ENCODE results near the gene CENPA.
"Not testable (repeated sequence)": the region's sequence is repeated elsewhere in the genome, so short reads cannot be mapped to it uniquely, and the experiment has no call there.

Gene CENPA

DNA sequence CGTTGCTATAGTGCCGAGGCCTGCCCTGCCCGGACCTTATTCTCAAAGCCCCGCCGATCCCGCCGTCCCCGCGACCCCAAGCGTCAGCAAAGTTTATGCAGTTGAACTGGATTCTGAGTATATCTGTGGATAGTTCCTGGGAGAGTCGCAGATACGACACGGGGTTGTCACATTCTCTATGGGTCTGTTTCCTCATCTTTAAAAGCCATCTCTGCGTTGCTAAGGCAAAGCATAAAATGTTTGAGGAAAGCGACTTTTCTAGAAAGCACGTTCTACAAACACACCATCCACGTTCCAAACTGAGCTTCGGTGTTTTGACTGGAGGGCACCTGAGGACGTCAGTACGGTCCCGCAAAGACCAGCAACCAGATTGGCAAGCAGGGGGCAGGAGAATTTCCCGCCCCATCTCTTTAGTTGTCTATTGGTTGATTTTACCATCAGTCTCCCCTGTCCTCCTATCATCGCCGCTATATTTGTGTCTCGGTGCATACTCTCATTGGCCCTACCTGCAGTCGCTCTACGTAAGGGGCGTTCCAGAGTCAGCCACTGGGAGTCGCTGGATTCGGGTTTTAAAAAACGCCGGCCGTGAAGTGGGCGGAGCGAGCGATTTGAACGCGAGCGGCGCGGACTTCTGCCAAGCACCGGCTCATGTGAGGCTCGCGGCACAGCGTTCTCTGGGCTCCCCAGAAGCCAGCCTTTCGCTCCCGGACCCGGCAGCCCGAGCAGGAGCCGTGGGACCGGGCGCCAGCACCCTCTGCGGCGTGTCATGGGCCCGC is at the start of gene CENPA:
Gene CENPA (plus strand): TSS at position 626 of the 776 bp plus-strand sequence. CDS start 141 bp downstream, at position 767.
- DNase-seq, result peak; percentile 98

DNA sequence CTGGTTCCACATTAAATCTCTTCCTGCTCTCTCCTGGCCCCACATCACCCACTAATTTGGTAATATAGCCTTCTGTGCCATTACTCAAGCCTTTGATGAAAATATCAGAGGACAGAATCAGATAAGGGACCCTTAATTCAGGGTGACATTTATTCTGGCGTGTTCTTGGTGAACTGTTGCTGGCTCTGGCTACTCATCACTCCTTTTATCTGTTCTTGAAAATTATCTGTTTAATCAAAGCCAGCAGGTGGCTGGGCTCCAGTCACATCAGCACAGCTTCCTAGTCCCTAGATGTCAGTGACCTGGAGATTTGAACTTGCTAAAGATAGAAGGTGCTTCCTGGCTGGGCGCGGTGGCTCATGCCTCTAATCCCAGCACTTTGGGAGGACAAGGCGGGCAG is 48.6 kb upstream of the CENPA start:
- DNase-seq, result no peak

DNA sequence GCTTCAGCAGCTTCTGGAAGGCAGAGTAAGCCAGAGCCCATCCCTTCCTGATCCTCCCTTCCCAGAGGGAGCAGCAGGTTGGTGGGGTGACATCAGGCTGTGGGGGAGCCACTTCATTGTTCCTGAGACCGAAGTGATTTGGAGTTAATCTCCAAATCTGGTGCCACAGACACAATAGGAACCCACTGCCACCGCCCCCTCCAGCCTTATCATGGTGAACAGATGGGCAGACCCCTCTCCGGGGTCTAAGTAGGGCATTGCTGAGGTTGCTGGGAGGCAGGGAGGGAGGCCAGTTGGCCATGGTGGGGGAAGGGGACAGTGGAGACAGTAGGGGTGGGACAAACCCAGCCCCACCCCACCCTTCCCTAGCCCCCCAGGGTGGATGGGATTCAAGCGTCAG is 47.4 kb upstream of the CENPA start:
- DNase-seq, result no peak

DNA sequence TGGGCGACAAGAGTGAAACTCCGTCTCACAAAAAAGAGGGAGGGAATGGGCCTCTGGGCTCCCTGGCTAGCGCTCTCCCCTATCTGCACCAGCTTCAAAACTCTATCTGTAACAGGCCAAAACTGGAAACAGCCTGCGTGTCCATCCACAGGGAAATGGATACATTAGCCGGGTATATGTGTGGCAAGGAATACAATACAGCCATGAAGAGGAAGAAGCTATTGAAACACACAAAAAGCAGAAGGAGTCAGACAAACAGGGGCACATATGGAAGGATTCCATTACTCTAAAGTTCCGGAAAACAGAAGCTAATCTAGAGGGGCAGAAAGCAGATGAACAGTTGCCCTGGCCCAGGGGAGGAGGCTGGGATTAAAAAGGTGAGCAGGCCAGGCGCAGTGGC is 46.3 kb upstream of the CENPA start:
- no peak for DNase-seq

DNA sequence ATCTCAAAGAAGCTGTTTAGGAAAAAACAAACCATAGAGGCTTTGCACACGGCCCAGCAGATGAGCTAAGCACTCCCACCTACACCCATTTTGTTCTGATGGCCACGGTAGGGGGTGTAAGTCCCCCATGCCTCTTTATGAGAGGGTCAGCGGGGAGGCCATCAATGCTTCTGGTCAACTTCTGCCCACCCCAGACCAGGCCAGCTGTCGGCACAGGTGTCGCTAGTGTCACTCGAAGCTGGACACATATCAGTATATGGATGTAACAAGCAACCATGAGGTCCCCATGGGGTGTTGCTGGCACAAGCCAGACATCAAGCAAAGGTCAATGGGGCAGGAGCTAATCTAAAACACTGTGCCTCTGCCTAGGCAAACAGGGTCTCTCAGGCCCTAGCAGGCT is 45.5 kb upstream of the CENPA start:
- DNase-seq, result no peak

DNA sequence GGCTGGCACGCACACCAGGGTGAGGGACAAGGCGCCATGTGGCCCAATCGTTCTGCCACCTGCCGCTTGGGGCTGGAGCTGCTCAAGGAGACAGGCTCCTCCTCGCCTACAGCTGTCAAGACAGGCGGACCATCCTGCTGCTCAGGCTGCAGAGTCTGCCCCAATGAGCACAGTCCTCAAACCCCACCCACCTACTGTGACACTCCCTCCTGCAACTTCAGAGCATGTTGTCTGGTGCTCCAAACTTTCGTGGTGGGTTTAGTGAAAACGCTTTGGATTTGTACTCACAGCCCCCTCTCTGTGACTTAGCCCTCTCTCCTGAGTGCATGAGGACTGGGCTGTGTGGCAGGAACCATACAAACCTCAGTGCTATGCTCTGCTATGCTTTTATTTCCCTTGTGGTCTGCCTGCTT is 45.0 kb upstream of the CENPA start:
- DNase-seq, result no peak

DNA sequence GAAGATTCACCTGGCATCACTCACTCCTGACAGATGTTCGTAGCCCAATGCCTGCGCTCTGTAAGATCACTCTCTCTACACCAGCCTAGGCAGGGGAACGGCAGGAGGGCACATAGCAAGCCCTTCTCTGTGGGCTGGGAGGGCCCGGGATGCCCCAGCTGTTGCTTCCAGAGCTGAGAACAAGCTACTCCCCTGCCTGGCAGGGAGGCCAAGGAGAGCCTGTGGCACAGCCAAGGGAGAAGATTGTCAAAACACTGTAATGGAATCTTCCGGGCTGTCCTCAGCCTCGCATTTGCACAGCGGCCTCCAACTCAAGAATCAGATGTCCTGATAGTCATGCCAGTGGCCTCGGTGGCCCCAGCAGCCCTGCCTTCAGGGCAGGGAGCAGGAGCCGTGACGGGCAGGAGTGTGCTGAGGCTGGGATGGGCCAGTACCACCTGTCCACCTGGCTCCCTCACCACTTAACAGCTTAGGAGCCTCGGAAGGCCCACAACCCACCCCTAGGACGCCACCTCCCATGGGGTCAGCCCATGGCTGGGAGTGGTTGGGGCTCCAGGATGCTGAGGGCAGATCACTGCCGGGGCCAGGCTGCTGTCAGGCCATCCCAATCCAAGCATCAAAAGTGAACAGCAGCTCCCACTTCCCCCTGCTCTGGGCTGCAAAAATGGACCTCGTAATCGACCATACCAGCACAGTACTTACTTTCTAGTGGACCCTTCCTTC is 43.6 kb upstream of the CENPA start:
- DNase-seq, result no peak

DNA sequence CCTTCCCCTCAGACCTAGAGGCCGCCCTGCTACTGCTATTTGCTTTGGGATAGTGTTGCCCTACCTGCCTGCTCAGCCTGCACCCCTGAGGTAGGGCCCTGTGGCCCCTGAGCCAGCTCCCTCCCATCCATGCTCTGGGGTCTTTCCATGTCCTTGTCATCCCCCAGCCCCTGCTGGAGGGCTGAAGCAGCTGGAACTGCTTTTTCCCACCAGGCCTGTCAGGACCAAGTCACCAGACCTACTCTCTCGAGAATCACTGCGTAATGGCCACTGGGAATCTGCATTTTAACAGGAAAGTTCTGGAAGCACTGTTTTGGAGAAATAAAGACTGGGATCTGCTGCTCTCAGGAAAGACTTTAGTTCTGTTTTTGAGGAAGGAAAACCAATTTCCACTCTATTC is 42.0 kb upstream of the CENPA start:
- DNase-seq, result no peak

DNA sequence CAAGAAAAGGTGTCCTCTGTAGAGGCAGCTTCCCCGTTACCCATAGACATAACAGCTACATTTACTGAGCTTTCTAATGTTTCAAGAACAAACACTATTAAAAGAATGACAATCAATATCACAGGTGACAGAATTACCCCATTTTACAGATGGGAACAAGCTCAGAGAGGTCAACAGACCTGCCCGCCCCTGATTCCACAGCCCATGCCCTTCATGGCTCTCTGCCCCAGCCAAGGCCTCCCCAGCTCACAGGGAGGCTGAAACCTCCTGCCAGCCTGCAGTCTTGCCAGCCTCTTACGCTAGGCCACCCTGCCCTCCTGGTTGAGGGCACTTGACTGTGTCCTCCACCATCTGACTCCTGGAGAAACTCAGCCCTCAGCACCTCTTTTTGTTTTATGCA is 40.9 kb upstream of the CENPA start:
- DNase-seq, result no peak

DNA sequence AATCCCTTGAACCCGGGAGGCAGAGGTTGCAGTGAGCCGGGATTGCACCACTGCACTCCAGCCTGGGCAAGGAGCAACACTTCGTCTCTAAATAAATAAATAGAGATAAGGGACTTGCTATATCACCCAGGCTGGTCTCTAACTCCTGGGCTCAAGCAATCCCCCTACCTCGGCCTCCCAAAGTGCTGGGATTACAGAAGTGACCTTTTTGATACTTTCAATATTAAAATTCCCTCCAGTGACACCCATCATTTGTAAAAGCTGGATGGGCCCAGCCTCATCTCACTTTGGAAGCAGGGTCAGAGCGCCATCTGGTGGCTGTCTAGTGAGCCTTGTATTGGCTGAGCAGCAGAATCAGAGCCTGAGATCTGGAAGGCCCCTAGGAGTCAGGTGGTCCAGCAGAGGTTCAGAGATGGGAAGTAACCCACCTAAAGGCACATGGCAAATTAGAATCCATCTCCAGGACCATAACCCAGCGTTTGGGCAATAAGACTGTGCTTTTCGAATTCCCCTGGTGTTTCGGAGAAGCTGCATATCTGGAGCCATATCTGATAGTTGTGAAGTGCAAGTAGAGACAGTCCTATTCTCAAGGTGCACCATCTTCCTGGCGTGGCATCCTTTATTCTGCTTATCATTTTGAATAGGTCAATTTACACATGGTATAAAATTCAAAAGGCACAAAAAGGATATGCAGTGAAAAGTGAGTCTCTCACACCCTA is 40.1 kb upstream of the CENPA start:
- DNase-seq, result peak; percentile 58

DNA sequence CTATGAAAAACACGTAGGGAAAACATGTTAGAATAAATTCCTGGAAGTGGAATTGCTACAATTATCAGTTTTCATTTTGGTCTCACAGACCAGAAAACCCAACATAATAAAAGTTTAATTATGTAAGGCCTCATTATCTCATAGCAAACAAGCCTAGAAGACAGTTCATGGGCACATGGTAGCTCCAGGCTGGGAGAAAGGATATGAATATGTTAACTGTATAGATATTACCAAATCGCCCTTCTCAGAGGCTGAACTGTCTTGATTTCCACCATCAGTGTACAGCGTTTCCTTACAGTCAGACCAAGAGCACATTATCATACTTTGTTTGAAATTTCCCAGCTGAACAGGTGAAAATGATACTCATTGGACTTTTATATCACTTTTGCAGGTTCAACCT is 38.9 kb upstream of the CENPA start:
- DNase-seq, result no peak

DNA sequence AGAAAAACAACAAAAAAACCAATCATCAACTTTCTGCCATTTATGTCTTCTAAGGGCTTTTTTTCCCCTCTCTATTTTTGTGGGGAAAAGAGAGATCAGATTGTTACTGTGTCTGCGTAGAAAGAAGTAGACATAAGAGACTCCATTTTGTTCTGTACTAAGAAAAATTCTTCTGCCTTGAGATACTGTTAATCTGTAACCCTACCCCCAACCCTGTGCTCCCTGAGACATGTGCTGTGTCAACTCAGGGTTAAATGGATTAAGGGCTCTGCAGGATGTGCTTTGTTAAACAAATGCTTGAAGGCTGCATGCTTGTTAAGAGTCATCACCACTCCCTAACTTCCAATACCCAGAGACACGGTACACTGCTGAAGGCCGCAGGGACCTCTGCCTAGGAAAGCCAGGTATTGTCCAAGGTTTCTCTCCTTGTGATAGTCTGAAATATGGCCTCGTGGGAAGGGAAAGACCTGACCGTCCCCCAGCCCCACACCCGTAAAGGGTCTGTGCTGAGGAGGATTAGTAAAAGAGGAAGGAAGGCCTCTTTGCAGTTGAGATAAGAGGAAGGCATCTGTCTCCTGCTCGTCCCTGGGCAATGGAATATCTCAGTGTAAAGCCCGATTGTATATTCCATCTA is 36.0 kb upstream of the CENPA start:
- DNase-seq, result not testable (repeated sequence)

DNA sequence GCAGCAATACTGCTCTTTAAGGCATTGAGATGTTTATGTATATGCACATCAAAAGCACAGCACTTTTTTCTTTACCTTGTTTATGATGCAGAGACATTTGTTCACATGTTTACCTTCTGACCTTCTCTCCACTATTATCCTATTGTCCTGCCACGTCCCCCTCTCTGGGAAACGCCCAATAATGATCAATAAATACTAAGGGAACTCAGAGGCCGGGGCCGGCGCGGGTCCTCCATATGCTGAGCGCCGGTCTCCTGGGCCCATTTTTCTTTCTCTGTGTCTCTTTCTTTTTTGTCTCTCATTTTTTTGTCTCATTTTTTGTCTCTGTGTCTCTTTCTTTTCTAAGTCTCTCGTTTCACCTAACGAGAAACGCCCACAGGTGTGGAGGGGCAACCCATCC is 35.4 kb upstream of the CENPA start:
- not testable (repeated sequence) for DNase-seq

DNA sequence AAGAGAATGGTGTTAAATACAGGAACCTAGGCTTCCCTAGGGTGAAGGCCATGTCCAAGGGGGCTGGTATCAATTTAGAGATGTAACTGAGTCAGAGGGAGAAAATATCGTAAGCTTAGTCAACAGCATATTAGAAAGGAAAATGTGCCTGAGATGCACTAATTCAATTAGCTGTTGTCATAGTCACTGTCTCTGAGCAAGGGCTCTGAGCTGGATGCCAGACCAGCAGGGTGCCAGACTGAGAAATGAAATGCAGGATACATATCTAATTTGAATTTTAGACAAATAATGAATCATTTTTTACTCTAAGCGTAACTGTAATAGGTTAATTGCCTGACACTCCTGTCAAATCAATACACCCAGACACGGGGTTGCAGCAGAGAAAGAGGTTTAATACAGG is 33.2 kb upstream of the CENPA start:
- DNase-seq, result no peak

DNA sequence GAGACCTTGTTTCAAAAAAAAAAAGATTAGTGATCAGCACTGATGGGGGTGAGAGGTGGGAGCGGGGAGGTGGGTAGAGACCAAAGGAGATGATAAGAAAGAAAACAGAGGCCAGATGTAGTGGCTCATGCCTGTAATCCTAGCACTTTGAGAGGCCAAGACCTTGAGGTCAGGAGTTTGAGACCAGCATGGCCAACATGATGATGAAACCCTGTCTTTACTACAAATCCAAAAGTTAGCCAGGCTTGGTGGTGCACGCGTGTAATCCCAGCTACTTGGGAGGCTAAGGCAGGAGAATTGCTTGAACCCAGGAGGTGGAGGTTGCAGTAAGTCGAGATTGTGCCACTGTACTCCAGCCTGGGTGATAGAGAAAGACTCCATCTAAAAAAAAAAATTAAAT is 31.3 kb upstream of the CENPA start:
- no peak for DNase-seq

DNA sequence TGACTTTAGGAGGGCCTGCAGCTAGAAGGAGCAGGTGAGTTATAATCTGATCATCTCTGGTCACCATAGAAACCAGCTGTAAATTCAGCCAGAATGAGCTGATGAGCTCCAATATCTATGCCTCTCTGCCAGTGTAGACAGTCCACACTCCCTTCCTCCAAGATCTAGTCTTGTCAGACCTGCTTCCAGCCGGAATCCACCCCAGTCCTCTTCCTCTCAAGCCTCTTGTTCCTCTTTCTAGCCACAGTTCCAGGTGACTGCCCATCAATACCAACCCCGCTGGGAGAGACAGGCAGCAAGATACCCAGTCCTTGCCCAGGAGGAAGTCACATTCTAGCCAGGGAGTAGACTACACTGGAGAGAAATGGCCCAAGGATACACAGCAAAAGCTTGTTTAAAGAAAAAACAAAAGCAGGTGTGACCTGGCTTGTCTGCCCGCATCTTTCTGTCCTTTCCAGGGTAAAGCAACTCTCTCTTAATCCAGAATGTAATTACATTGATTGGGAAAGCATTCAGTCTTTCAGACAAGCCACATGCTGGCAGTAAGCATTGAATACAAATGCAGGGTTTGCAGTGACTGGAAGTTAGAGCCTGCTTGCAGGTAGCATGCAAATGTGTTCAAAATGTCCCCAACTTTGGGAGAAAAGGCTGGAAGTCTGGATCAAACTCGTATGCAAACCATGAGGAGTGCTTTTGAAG is 30.7 kb upstream of the CENPA start:
- DNase-seq, result no peak

DNA sequence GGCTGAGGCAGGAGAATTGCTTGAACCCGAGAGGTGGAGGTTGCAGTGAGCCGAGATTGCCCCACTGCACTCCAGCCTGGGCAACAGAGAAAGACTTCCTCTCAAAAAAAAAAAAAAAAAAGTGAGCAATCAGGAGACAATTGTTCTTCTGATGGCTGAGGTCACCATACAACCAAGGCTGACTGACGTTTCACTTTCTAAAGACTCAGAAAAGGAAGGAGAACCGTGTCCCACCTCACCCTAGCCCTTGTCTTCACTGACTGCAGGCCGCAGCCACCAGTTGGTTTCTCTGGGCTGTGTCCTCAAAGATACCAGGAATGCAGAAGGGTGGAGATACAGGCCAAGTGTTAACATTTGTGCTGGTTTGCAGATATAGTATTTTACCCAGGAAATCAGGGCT is 29.5 kb upstream of the CENPA start:
- no peak for DNase-seq

DNA sequence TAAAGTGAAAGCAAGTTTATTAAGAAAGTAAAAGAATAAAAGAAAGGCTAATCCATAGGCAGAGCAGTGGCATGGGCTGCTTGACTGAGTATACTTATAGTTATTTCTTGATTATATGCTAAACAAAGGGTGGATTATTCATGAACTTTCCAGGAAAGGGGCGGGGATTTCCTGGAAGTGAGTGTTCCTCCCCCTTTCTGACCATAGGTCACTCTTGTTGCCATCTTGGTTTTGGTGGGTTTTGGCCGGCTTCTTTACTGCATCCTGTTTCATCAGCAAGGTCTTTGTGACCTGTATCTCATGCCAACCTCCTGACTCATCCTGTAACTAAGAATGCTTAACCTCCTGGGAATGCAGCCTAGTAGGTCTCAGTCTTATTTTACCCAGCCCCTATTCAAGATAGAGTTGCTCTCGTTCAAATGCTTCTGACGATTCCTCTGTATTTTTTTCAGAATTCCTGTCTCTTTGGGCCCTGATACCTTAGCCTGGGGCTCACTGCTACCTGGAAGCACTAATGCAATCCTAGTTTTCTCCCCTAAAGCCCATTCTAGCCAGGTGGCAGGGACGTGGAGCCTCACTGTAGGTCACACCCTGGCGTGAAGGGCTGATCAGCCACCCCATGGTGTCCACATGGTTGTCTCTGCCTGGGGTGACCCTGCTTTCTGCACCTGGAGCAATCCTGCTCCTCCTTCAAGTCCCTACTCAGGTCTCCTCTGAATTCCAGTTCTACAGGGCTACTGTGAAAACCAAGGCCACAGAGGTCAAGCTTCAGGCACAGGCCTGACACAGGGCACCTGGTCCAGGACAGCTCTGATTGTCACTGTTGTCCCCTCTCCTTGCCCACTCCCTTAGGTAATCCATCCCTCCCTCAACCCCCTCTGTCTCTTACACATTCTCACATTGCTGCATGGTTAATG is 27.7 kb upstream of the CENPA start:
- DNase-seq, result no peak

DNA sequence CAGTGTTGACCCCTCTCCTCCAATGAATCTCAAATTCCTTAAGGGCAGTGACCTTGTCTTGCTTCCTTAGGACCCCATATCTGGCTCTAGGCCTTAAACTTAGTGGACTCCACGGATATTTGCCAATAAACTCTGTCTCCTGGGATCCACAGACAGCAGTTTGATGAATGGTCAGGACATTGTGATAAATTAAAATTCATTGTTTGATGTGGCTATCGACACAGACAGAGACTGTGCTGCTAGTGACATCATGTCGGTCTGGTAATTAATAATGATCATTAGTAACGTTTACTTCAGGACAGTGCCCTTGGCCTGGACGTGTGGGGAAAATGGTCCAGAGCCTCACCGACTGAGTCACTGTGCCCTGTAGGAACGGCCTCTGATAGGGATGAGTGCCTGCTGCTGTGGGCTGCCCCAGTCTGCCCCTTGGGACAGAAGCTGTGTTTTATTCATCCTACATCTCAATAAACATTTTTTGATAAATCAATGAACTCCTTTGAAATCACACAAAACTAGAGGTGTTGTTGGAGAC is 27.0 kb upstream of the CENPA start:
- no peak for DNase-seq

DNA sequence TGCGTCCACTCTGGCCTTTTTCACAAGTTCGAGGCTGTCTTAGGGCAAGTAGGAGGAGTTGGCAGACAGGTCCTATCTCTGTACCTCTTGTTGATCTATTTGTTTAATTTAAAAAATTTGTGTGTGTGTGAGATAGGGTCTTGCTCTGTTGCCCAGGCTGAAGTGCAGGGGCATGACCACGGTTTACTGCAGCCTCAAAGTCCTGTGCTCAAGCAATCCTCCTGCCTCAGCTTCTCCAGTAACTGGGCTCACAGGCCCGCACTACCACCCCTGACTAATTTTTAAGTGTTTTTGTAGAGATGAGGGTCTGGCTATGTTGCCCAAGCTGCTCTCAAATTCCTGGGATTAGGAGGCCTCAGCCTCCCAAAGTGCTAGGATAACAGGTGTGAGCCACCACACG is 26.0 kb upstream of the CENPA start:
- DNase-seq, result no peak

DNA sequence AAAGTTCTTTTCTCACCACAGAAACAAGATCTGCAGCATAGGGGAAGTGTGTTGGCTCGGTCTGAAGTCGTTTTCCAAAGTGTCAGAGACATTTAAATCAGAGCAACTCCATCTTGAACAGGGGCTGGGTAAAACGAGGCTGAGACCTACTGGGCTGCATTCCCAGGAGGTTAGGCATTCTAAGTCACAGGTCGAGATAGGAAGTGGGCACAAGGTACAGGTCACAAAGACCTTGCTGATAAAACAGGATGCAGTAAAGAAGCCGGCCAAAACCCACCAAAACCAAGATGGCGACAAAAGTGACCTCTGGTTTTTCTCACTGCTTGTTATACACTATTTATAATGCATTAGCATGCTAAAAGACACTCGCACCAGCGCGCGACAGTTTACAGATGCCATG is 24.9 kb upstream of the CENPA start:
- not testable (repeated sequence) for DNase-seq
